ENCODE data around the gene FEN1. TPM values are rescaled to one million over a fixed set of nuclear protein-coding genes. Genes with fewer than 3 reads are reported as not detected.
A peak's percentile ranks its signal among the peaks of the same experiment; 100 is the strongest.

FEN1 gene
- total and polyA plus RNA-seq, 2 of the 13 experiments (the other 11 are each of a cell fraction or from before 2014, with no cell fraction given) = 12.4 to 102 TPM

DNA sequence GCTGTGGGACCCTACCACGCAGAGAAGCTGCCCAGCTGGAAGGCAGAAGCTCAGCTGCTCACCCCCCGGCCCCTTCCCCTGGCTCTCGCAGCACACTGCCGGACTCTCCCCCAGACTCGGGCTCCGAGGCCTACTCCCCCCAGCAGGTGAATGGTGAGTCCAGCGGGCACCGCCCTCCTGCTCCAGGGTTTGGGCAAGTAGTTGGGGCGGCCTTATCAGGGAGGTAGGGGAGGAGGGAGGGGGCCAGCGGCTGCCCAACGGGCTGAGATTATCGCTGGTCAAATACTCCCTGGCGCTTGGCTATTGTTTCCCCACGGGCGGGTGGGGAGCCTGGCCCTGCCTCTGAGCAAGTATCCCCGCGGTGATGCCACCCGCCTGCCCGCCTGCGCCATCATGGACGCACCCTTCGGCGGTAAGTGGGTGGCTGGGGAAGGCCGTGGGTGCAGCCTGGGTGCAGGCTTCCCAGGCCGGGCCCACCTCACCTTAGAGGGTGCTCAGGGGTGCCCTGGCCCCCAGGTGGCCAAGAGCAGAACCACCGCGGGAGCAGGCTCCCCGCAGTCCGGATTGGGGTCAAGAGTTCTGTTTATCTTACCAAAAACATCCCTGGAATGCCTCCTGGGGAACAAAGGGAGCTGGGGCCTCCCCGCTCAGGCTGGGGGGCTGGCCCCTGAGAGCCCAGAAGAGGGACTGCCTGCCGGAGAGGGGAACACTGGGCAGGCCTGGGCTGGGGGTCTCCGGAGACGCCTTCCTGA lies 23.4 kb upstream of the FEN1 start (continued):
- TF ChIP-seq, protein P1, sequence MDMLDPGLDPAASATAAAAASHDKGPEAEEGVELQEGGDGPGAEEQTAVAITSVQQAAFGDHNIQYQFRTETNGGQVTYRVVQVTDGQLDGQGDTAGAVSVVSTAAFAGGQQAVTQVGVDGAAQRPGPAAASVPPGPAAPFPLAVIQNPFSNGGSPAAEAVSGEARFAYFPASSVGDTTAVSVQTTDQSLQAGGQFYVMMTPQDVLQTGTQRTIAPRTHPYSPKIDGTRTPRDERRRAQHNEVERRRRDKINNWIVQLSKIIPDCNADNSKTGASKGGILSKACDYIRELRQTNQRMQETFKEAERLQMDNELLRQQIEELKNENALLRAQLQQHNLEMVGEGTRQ (IDR thresholded peaks at IDR 0.05; ENCODE audit: low read depth, low read length) = no peak
- TF ChIP-seq, protein P1 (CRISPR knock-in tag; IDR thresholded peaks at IDR 0.05; ENCODE audit: borderline replicate concordance) = no peak
- TF ChIP-seq MXI1 (IDR thresholded peaks at IDR 0.05; ENCODE audit: borderline replicate concordance, low read depth, low read length) (no peak), NFYC (CRISPR knock-in tag; IDR thresholded peaks at IDR 0.05) (peak; percentile 20; the same call in 1 of the 2 replicates), RXRB (CRISPR knock-in tag; IDR thresholded peaks at IDR 0.05; ENCODE audit: borderline replicate concordance) (peak; percentile 82), ZNF296 (CRISPR knock-in tag; conservative IDR thresholded peaks at IDR 0.05) (no peak), ZNF570 (CRISPR knock-in tag; IDR thresholded peaks at IDR 0.05; ENCODE audit: borderline replicate concordance) (no peak), MEIS1 (CRISPR knock-in tag; IDR thresholded peaks at IDR 0.05; ENCODE audit: borderline replicate concordance) (no peak), ZNF333 (CRISPR knock-in tag; IDR thresholded peaks at IDR 0.05; ENCODE audit: borderline replicate concordance) (no peak), SRF (IDR thresholded peaks at IDR 0.05; ENCODE audit: low read depth, low read length) (no peak), ZNF780A (CRISPR knock-in tag; IDR thresholded peaks at IDR 0.05) (no peak), ZNF367 (CRISPR knock-in tag; IDR thresholded peaks at IDR 0.05; ENCODE audit: borderline replicate concordance) (no peak), ZNF761 (CRISPR knock-in tag; conservative IDR thresholded peaks at IDR 0.05) (0 out of 2 replicates have a peak, but pooled peaks have one; percentile 33), ZFP82 (CRISPR knock-in tag; IDR thresholded peaks at IDR 0.05; ENCODE audit: borderline replicate concordance) (no peak), RFXANK (CRISPR knock-in tag; IDR thresholded peaks at IDR 0.05) (no peak), ZNF678 (CRISPR knock-in tag; IDR thresholded peaks at IDR 0.05) (peak; percentile 63; the same call in 1 of the 2 replicates), ZC3H13 (CRISPR knock-in tag; IDR thresholded peaks at IDR 0.05) (no peak), ZKSCAN8 (CRISPR knock-in tag; IDR thresholded peaks at IDR 0.05; ENCODE audit: borderline replicate concordance) (0 out of 2 replicates have a peak, but pooled peaks have one; percentile 32), FOXM1 (CRISPR knock-in tag; IDR thresholded peaks at IDR 0.05) (no peak), ISX (CRISPR knock-in tag; conservative IDR thresholded peaks at IDR 0.05) (no peak)
- TF ChIP-seq, protein P2, sequence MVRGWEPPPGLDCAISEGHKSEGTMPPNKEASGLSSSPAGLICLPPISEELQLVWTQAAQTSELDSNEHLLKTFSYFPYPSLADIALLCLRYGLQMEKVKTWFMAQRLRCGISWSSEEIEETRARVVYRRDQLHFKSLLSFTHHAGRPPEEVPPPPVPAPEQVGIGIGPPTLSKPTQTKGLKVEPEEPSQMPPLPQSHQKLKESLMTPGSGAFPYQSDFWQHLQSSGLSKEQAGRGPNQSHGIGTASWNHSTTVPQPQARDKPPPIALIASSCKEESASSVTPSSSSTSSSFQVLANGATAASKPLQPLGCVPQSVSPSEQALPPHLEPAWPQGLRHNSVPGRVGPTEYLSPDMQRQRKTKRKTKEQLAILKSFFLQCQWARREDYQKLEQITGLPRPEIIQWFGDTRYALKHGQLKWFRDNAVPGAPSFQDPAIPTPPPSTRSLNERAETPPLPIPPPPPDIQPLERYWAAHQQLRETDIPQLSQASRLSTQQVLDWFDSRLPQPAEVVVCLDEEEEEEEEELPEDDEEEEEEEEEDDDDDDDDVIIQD (CRISPR knock-in tag; IDR thresholded peaks at IDR 0.05; ENCODE audit: low read depth) = no peak
- TF ChIP-seq, protein P3, sequence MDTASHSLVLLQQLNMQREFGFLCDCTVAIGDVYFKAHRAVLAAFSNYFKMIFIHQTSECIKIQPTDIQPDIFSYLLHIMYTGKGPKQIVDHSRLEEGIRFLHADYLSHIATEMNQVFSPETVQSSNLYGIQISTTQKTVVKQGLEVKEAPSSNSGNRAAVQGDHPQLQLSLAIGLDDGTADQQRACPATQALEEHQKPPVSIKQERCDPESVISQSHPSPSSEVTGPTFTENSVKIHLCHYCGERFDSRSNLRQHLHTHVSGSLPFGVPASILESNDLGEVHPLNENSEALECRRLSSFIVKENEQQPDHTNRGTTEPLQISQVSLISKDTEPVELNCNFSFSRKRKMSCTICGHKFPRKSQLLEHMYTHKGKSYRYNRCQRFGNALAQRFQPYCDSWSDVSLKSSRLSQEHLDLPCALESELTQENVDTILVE (CRISPR knock-in tag; IDR thresholded peaks at IDR 0.05) = 0 out of 2 replicates have a peak, but pooled peaks have one; percentile 28
- TF ChIP-seq, protein P4, sequence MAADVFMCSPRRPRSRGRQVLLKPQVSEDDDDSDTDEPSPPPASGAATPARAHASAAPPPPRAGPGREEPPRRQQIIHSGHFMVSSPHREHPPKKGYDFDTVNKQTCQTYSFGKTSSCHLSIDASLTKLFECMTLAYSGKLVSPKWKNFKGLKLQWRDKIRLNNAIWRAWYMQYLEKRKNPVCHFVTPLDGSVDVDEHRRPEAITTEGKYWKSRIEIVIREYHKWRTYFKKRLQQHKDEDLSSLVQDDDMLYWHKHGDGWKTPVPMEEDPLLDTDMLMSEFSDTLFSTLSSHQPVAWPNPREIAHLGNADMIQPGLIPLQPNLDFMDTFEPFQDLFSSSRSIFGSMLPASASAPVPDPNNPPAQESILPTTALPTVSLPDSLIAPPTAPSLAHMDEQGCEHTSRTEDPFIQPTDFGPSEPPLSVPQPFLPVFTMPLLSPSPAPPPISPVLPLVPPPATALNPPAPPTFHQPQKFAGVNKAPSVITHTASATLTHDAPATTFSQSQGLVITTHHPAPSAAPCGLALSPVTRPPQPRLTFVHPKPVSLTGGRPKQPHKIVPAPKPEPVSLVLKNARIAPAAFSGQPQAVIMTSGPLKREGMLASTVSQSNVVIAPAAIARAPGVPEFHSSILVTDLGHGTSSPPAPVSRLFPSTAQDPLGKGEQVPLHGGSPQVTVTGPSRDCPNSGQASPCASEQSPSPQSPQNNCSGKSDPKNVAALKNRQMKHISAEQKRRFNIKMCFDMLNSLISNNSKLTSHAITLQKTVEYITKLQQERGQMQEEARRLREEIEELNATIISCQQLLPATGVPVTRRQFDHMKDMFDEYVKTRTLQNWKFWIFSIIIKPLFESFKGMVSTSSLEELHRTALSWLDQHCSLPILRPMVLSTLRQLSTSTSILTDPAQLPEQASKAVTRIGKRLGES (CRISPR knock-in tag; IDR thresholded peaks at IDR 0.05; ENCODE audit: borderline replicate concordance) = no peak
